ENCODE results near the gene THOC3.
"Not testable (repeated sequence)": the region's sequence is repeated elsewhere in the genome, so short reads cannot be mapped to it uniquely, and the experiment has no call there.

The THOC3 gene

DNA sequence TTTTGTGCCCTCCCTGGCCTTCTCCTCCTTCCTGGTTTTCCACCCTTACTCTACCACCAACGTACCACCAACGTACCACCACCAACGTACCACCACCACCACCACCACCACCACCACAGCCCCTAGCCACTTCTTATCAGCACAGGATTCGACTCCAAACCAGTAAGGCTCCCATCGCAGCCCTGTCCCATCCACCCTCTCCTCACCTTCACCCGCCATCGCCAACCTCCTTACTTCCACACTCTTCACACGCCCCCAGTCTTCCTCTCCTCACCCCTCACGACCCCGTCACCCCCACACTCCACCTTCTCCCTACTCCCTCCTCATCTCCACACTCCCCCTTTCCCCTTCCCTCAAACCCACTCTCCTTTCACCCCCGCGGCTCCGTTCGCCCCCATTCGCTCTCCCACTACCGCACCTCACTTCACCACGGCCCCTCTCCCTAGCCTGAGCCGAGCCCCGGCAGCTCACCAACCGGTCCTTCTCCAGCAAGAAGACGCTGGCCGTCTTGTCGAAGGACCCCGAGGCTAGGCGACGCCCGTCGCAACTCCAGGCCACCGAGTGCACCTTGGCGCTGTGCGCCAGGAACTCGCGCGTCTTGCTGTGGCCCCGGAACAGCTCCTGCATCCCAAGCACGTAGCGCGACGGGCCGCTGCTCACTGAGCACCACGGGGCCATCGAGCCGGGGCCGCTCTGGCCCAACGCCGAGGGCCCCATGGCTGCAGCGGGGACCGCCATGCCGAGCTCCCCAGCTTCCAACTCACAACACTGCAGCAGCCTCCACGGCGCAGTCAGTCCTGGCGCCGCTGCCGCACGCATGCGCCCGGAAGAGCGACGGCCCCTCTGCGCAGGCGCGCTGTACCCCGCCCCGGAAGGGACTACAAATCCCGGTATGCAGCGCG lies at the start of gene THOC3:
TSS of gene THOC3 (minus strand) at position 845 of the 902 bp plus-strand sequence. CDS start at position 738, 107 bp downstream.
- not testable (repeated sequence) for H3K9me3 ChIP-seq (replicated peaks in 1 of 11); H4K20me1 ChIP-seq; H3K4me1 ChIP-seq; H3K27me3 ChIP-seq; H3K36me3 ChIP-seq
- Histone ChIP-seq H3K9ac (peak within 1 kb of the TSS; percentile 71 to 86 (median 78); a peak in 21 of 22 replicates), H3K27ac (peak within 1 kb of the TSS in 8 of 11 experiments; percentile 69 to 77 (median 74); a peak in 16 of 22 replicates), H3K4me3 (peak within 1 kb of the TSS; percentile 56 to 77 (median 69)), H3K4me2 (peak within 1 kb of the TSS in 7 of 11 experiments; percentile 9 to 38 (median 29); a peak in 4 of 22 replicates)

- H3K9me3 ChIP-seq (replicated peaks in 1 of 11); H3K4me3 ChIP-seq; H3K4me1 ChIP-seq; H4K20me1 ChIP-seq; H3K27me3 ChIP-seq; H3K4me2 ChIP-seq; H3K36me3 ChIP-seq; H3K27ac ChIP-seq; H3K9ac ChIP-seq: not testable (repeated sequence)
Observed at GRCh38 chr5:176017324-176017723, 49.2 kb upstream of the THOC3 start.

DNA sequence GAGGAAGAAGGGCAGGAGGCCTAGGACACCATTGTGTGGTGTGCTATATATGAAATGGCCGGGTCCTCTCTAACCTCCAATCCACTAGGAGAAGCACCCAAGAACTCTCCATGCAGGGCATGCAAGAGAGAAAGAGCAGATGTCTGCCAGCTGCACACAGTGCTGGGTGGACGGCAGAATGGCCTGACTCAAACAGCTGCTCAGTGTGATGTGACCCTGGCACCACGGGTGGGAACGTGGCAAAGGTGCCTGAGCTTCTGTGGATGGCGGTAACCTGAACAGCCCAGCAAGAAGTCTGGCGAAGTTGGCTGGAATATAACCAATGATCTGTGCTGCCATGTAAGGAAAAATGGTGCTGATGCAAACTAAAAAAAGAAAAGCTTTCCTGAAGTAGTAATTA lies 46.2 kb upstream of the THOC3 start:
- not testable (repeated sequence) for H3K4me2 ChIP-seq; H3K36me3 ChIP-seq; H3K4me1 ChIP-seq; H3K27me3 ChIP-seq; H3K27ac ChIP-seq; H3K9ac ChIP-seq; H4K20me1 ChIP-seq; H3K9me3 ChIP-seq (replicated peaks in 1 of 11); H3K4me3 ChIP-seq

GRCh38 chr5:176011088-176011487 lies 43.0 kb upstream of the THOC3 start:
- not testable (repeated sequence) for H3K9ac ChIP-seq; H3K9me3 ChIP-seq (replicated peaks in 1 of 11); H3K36me3 ChIP-seq; H3K4me2 ChIP-seq; H3K4me3 ChIP-seq; H3K4me1 ChIP-seq; H3K27me3 ChIP-seq; H3K27ac ChIP-seq; H4K20me1 ChIP-seq

- H3K36me3 ChIP-seq; H3K9ac ChIP-seq; H3K27me3 ChIP-seq; H3K4me1 ChIP-seq; H3K9me3 ChIP-seq (replicated peaks in 1 of 11); H3K27ac ChIP-seq; H4K20me1 ChIP-seq; H3K4me2 ChIP-seq; H3K4me3 ChIP-seq: not testable (repeated sequence)
Observed at GRCh38 chr5:176010202-176010601, 42.1 kb upstream of the THOC3 start.

- H3K36me3 ChIP-seq; H3K9me3 ChIP-seq (replicated peaks in 1 of 11); H3K9ac ChIP-seq; H3K4me3 ChIP-seq; H3K27ac ChIP-seq; H4K20me1 ChIP-seq; H3K4me1 ChIP-seq; H3K27me3 ChIP-seq: not testable (repeated sequence)
- peak overlapping the region in 3 of 11 experiments; percentile 29 to 40 (median 38); a peak in 3 of 22 replicates for H3K4me2 ChIP-seq
Observed at GRCh38 chr5:176007220-176007619, 39.1 kb upstream of the THOC3 start.

GRCh38 chr5:176006819-176007218 lies 38.7 kb upstream of the THOC3 start:
- not testable (repeated sequence) for H3K4me1 ChIP-seq; H3K9ac ChIP-seq; H3K27ac ChIP-seq; H3K9me3 ChIP-seq (replicated peaks in 1 of 11); H3K27me3 ChIP-seq; H3K4me3 ChIP-seq; H3K36me3 ChIP-seq; H4K20me1 ChIP-seq
- H3K4me2 ChIP-seq, result peak overlapping the region in 4 of 11 experiments; percentile 29 to 40 (median 34); a peak in 3 of 22 replicates

DNA sequence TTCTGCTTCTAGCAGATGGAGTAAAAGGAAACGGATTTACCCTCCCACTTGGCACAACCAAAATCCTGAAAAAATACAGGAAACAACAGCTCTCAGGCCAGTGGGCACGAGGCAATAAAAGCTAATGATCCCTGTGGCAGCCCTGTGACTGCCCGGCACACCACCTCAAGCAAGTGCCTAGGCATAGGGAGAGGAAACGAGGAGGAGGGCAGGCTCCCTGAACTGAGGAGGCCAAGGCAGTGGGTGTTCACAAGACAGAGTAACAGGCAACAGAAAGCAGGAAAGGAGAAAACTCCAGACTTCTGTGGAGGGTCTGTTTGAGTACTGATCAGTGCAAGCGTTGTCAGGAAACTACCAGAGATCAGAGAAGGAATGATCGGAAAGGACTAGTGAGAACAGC lies 29.9 kb upstream of the THOC3 start:
- not testable (repeated sequence) for H3K4me2 ChIP-seq; H4K20me1 ChIP-seq; H3K36me3 ChIP-seq; H3K4me1 ChIP-seq; H3K9me3 ChIP-seq (replicated peaks in 1 of 11); H3K27ac ChIP-seq; H3K27me3 ChIP-seq; H3K9ac ChIP-seq; H3K4me3 ChIP-seq

- not testable (repeated sequence) for H4K20me1 ChIP-seq; H3K4me3 ChIP-seq; H3K9ac ChIP-seq; H3K4me1 ChIP-seq; H3K4me2 ChIP-seq; H3K27me3 ChIP-seq; H3K36me3 ChIP-seq; H3K27ac ChIP-seq; H3K9me3 ChIP-seq (replicated peaks in 1 of 11)
Observed at GRCh38 chr5:175997495-175997894, 29.4 kb upstream of the THOC3 start.

- not testable (repeated sequence) for H3K27me3 ChIP-seq; H3K4me2 ChIP-seq; H3K4me1 ChIP-seq; H3K9me3 ChIP-seq (replicated peaks in 1 of 11); H3K4me3 ChIP-seq; H4K20me1 ChIP-seq; H3K27ac ChIP-seq; H3K9ac ChIP-seq; H3K36me3 ChIP-seq
Observed at GRCh38 chr5:175996791-175997190, 28.7 kb upstream of the THOC3 start.

- H3K9ac ChIP-seq; H3K9me3 ChIP-seq (replicated peaks in 1 of 11); H4K20me1 ChIP-seq; H3K36me3 ChIP-seq; H3K4me1 ChIP-seq; H3K4me2 ChIP-seq; H3K27me3 ChIP-seq; H3K4me3 ChIP-seq; H3K27ac ChIP-seq: not testable (repeated sequence)
Observed at GRCh38 chr5:175995506-175995905, 27.4 kb upstream of the THOC3 start.

GRCh38 chr5:175979371-175979995 lies 11.4 kb upstream of the THOC3 start:
- not testable (repeated sequence) for H3K27ac ChIP-seq; H3K36me3 ChIP-seq; H3K4me3 ChIP-seq; H3K9ac ChIP-seq; H3K27me3 ChIP-seq; H4K20me1 ChIP-seq; H3K4me1 ChIP-seq; H3K4me2 ChIP-seq; H3K9me3 ChIP-seq (replicated peaks in 1 of 11)

GRCh38 chr5:175968381-175968780 lies 266 bp upstream of the THOC3 start:
- Histone ChIP-seq H3K4me3 (peak overlapping the region; percentile 56 to 77 (median 69); a peak in 19 of 20 replicates), H3K9ac (peak overlapping the region in 5 of 11 experiments; percentile 31 to 86 (median 78); a peak in 7 of 22 replicates), H3K27ac (peak overlapping the region in 3 of 11 experiments; percentile 69 to 77 (median 75); a peak in 4 of 22 replicates), H3K4me2 (peak overlapping the region in 6 of 11 experiments; percentile 9 to 38 (median 28); a peak in 3 of 22 replicates)
- not testable (repeated sequence) for H3K4me1 ChIP-seq; H3K36me3 ChIP-seq; H4K20me1 ChIP-seq; H3K9me3 ChIP-seq (replicated peaks in 1 of 11); H3K27me3 ChIP-seq

DNA sequence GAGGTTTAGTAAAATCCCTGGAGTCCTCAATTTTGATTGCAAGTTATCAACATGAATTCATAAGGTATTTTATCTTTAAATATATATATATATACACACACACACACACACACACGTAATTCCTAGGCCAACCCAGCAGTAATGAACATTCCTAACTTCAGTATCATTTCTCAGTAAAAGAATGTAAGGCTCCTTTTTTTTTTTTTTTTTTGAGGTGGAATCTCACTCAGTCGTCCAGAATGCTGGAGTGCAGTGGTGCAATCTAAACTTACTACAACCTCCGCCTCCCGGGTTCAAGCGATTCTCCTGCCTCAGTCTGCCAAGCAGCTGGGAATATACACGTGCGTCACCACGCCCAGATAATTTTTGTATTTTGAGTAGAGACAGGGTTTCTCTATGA lies 5.8 kb downstream of the THOC3 start:
- H3K9ac ChIP-seq; H4K20me1 ChIP-seq; H3K4me2 ChIP-seq; H3K4me1 ChIP-seq; H3K27me3 ChIP-seq; H3K4me3 ChIP-seq; H3K9me3 ChIP-seq (replicated peaks in 1 of 11); H3K27ac ChIP-seq: not testable (repeated sequence)
- peaks cover 0 to 12% (median 4%) of the 10 kb centered on the region in 11 experiments; a peak in 10 of 22 replicates for H3K36me3 ChIP-seq

Measured in BLaER1 treated with 17β-estradiol and CSF1 and Interleukin-3, amounts not matched to agents 10 nM and 100 nM (cell line).